SK-N-SH (cell line): ENCODE results near the gene PIP5K1B. TPM values are rescaled to one million over a fixed set of nuclear protein-coding genes. Genes with fewer than 3 reads are reported as not detected.

Experiments
- CTCF ChIA-PET: fragments of 300-600, 350-600 bp; formaldehyde crosslinking; extraction: SDS; loops from one replicate; lab custom pipeline; 2021; lab: Yijun Ruan, JAX
- POLR2A ChIA-PET: fragments of 350-600 bp; sonication (Branson Sonifier 250); formaldehyde crosslinking; extraction: SDS; loops from one replicate; lab custom pipeline; 2020; ENCODE audit warnings: antibody characterized with exemption, inconsistent platforms; lab: Yijun Ruan, JAX
- DNase-seq: peaks from one replicate; pipeline ENCODE4 v3.0.0; 2012
- H2AFZ ChIP-seq: fragments of 200-600 bp; sonication (generic); 2 replicates; pipeline ENCODE4 v1.8.1; 2016; ENCODE audit warnings: antibody characterized with exemption, mild to moderate bottlenecking, low read depth
- H3F3A ChIP-seq: fragments of 200-600 bp; sonication (generic); replicated peaks from 2 replicates; pipeline ENCODE3; 2016; ENCODE audit warnings: antibody characterized with exemption, mild to moderate bottlenecking; ENCODE audit not compliant: insufficient read depth
- H3K27ac ChIP-seq, 2 experiments: fragments of 200-500 bp in 1 of 2; fragments of 200-600 bp in 1 of 2; sonication (Bioruptor generic) in 1 of 2; sonication (generic), shearing (Covaris generic) in 1 of 2; 2 replicates each; pipeline versions ENCODE4 v1.5.1 to v1.6.1; 2014 to 2016; ENCODE audit warnings: low read depth in 2 of 2, inconsistent platforms in 1 of 2, low read length in 1 of 2, mild to moderate bottlenecking in 1 of 2, mixed read lengths in 1 of 2
- H3K27me3 ChIP-seq: fragments of 200-600 bp; sonication (generic), shearing (Covaris generic); 2 replicates; pipeline ENCODE4 v1.6.1; 2016; ENCODE audit warnings: mixed run types; ENCODE audit not compliant: insufficient read depth
- H3K36me3 ChIP-seq, 2 experiments: fragments of 200-500 bp in 1 of 2; fragments of 200-600 bp in 1 of 2; sonication (Bioruptor generic) in 1 of 2; sonication (generic) in 1 of 2; replicated peaks in 1 of 2; 2 replicates each; pipeline versions ENCODE3 to v1.5.1; 2014 to 2016; ENCODE audit warnings: low read length in 1 of 2, mild to moderate bottlenecking in 1 of 2; ENCODE audit not compliant: insufficient read depth in 2 of 2, control insufficient read depth in 1 of 2
- H3K4me1 ChIP-seq, 2 experiments: fragments of 200-500 bp in 1 of 2; fragments of 200-600 bp in 1 of 2; sonication (Bioruptor generic) in 1 of 2; sonication (generic), shearing (Covaris generic) in 1 of 2; 2 replicates each; pipeline versions ENCODE4 v1.5.1 to v1.6.1; 2014 to 2016; ENCODE audit warnings: low read depth in 1 of 2, low read length in 1 of 2, mixed run types in 1 of 2; ENCODE audit not compliant: insufficient read depth in 2 of 2, control insufficient read depth in 1 of 2
- H3K4me2 ChIP-seq: fragments of 200-600 bp; sonication (generic), shearing (Covaris generic); 2 replicates; pipeline ENCODE4 v1.6.1; 2017; ENCODE audit warnings: mixed run types
- H3K4me3 ChIP-seq, 2 experiments: fragments of 200-500 bp in 1 of 2; fragments of 200-600 bp in 1 of 2; sonication (Bioruptor generic) in 1 of 2; sonication (generic), shearing (Covaris generic) in 1 of 2; 2 replicates each; pipeline versions ENCODE4 v1.5.1 to v1.8.1; 2014 to 2016; ENCODE audit warnings: low read depth in 2 of 2, inconsistent platforms in 1 of 2, low read length in 1 of 2, mild to moderate bottlenecking in 1 of 2, mixed read lengths in 1 of 2, moderate library complexity in 1 of 2
- H3K79me2 ChIP-seq: fragments of 200-600 bp; sonication (generic); 2 replicates; pipeline ENCODE4 v1.8.1; 2017; ENCODE audit warnings: mild to moderate bottlenecking; ENCODE audit not compliant: insufficient read depth
- H3K9ac ChIP-seq: fragments of 200-600 bp; sonication (generic); 2 replicates; pipeline ENCODE4 v1.6.1; 2017; ENCODE audit warnings: mixed run types
- H3K9me2 ChIP-seq: fragments of 200-600 bp; sonication (generic); 2 replicates; pipeline ENCODE4 v1.6.1; 2017; ENCODE audit warnings: mixed run types
- H3K9me3 ChIP-seq: fragments of 200-600 bp; sonication (generic); 2 replicates; pipeline ENCODE4 v1.6.1; 2017; ENCODE audit warnings: mixed run types, mild to moderate bottlenecking, moderate library complexity
- H4K20me1 ChIP-seq: fragments of 200-600 bp; sonication (generic); 2 replicates; pipeline ENCODE4 v1.6.1; 2017; ENCODE audit warnings: mild to moderate bottlenecking, mixed run types; ENCODE audit not compliant: insufficient read depth
- EP300 ChIP-seq, 2 experiments: IDR thresholded peaks; 2 replicates each; pipeline versions ENCODE4 v1.4.0 to v1.6.1; 2012; ENCODE audit warnings: borderline replicate concordance in 1 of 2, low read depth in 1 of 2, low read length in 1 of 2
- EZH2phosphoT487 ChIP-seq: fragments of 200-600 bp; sonication (generic); IDR thresholded peaks from 2 replicates; pipeline ENCODE4 v1.6.1; 2017; ENCODE audit warnings: low read depth, mixed run types, mild to moderate bottlenecking, antibody characterized with exemption, moderate library complexity, borderline replicate concordance
- FOSL2 ChIP-seq: IDR thresholded peaks from 2 replicates; pipeline ENCODE4 v1.4.0; 2012; ENCODE audit warnings: low read depth, mild to moderate bottlenecking, moderate library complexity, borderline replicate concordance
- FOXJ3 ChIP-seq: sonication (generic); formaldehyde crosslinking; IDR thresholded peaks from 2 replicates; pipeline ENCODE4 v1.5.1; 2020; ENCODE audit warnings: mild to moderate bottlenecking, missing genetic modification reagents
- JUND ChIP-seq: IDR thresholded peaks from 2 replicates; pipeline ENCODE4 v1.4.0; 2012
- MAX ChIP-seq: IDR thresholded peaks from 2 replicates; pipeline ENCODE4 v1.4.0; 2012; ENCODE audit warnings: low read depth
- MXI1 ChIP-seq: IDR thresholded peaks from 2 replicates; pipeline ENCODE4 v1.6.1; 2012; ENCODE audit warnings: mild to moderate bottlenecking, low read depth, low read length, improper control_type of control experiment
- NRF1 ChIP-seq: IDR thresholded peaks from 2 replicates; pipeline ENCODE4 v1.6.1; 2012; ENCODE audit warnings: low read depth, mild to moderate bottlenecking, low read length
- POLR2AphosphoS5 ChIP-seq: IDR thresholded peaks from 2 replicates; pipeline ENCODE4 v1.6.1; 2012; ENCODE audit warnings: low read depth, low read length
- RAD21 ChIP-seq: IDR thresholded peaks from 2 replicates; pipeline ENCODE4 v1.6.1; 2012; ENCODE audit warnings: mild to moderate bottlenecking, low read length
- REST ChIP-seq: IDR thresholded peaks from 2 replicates; pipeline ENCODE4 v1.6.1; 2012; ENCODE audit warnings: mild to moderate bottlenecking, low read depth, low read length, moderate library complexity
- RFX5 ChIP-seq: IDR thresholded peaks from 2 replicates; pipeline ENCODE4 v1.6.1; 2012; ENCODE audit warnings: mild to moderate bottlenecking, improper control_type of control experiment, low read length
- RXRA ChIP-seq: IDR thresholded peaks from 2 replicates; pipeline ENCODE4 v1.4.0; 2012; ENCODE audit warnings: low read depth, mild to moderate bottlenecking, borderline replicate concordance
- SIN3A ChIP-seq: IDR thresholded peaks from 2 replicates; pipeline ENCODE4 v1.6.1; 2012; ENCODE audit warnings: low read depth, mild to moderate bottlenecking, low read length, moderate library complexity, borderline replicate concordance
- SMC3 ChIP-seq: IDR thresholded peaks from 2 replicates; pipeline ENCODE4 v1.6.1; 2012; ENCODE audit warnings: low read depth, low read length, improper control_type of control experiment
- TAF1 ChIP-seq: IDR thresholded peaks from 2 replicates; pipeline ENCODE4 v1.6.1; 2012; ENCODE audit warnings: low read depth, mild to moderate bottlenecking, low read length, moderate library complexity, borderline replicate concordance
- TEAD4 ChIP-seq: IDR thresholded peaks from 2 replicates; pipeline ENCODE4 v1.4.0; 2012; ENCODE audit warnings: mild to moderate bottlenecking, borderline replicate concordance; ENCODE audit not compliant: insufficient read depth
- USF1 ChIP-seq: IDR thresholded peaks from 2 replicates; pipeline ENCODE4 v1.4.0; 2012; ENCODE audit warnings: low read depth, borderline replicate concordance
- ZBTB33 ChIP-seq: IDR thresholded peaks from 2 replicates; pipeline ENCODE4 v1.4.0; 2012; ENCODE audit warnings: low read depth, borderline replicate concordance
- WGBS: methylation state at CpG from one replicate; pipeline ENCODE4 v1.1.6; 2017; ENCODE audit warnings: low lambda C conversion rate; 5-methylcytosine and 5-hydroxymethylcytosine counted together
- polyA plus RNA-seq, 3 experiments: library from polyadenylated mRNA; depleted of rRNA; stranded (reverse); fragments of >200 nt; gene quantifications; 2 replicates each; pipeline ENCODE4 v1.2.3, GENCODE V29; 2012

PIP5K1B gene
- polyA plus RNA-seq, 1 of the 3 experiments (the other 2 are of a cell fraction) = not detected

- ChIA-PET POLR2A (no interaction called here), CTCF (no interaction called here)
- H3K27ac ChIP-seq = no peak overlapping the region
- H4K20me1 ChIP-seq = no peaks in the 10 kb centered on the region
- WGBS = 0% methylated on average over 1 of the region's 1 CpG
- H3K9me3 ChIP-seq = no peaks in the 10 kb centered on the region
- no peaks in the 10 kb centered on the region for H3K9me2 ChIP-seq
- DNase-seq = no peak
- H2AFZ ChIP-seq = no peak overlapping the region
- H3K4me1 ChIP-seq = no peaks in the 10 kb centered on the region
- no peak for TF ChIP-seq FOSL2
- TF ChIP-seq RXRA = no peak
- TF ChIP-seq SMC3 = no peak
- no peak for TF ChIP-seq POLR2AphosphoS5
- no peak for TF ChIP-seq MAX
- no peak for TF ChIP-seq JUND
- no peak for TF ChIP-seq NRF1
- TF ChIP-seq FOXJ3 (CRISPR knock-in tag) = no peak
- TF ChIP-seq REST = no peak
- no peak for TF ChIP-seq TEAD4
- TF ChIP-seq ZBTB33 = no peak
- TF ChIP-seq MXI1 = no peak
- TF ChIP-seq USF1 = no peak
- TF ChIP-seq TAF1 = no peak
- TF ChIP-seq SIN3A = no peak
- TF ChIP-seq RAD21 = no peak
- no peak for TF ChIP-seq EP300 (IDR thresholded peaks at IDR 0.05; ENCODE audit: borderline replicate concordance in 1 of 2, low read depth in 1 of 2, low read length in 1 of 2)
- no peak for TF ChIP-seq RFX5
- no peak for TF ChIP-seq EZH2phosphoT487
- no peaks in the 10 kb centered on the region for H3F3A ChIP-seq
- H3K4me2 ChIP-seq = no peak overlapping the region
- no peaks in the 10 kb centered on the region for H3K36me3 ChIP-seq
- no peak overlapping the region for H3K4me3 ChIP-seq
- H3K9ac ChIP-seq = no peak overlapping the region
- H3K27me3 ChIP-seq = peaks cover 24% of the 10 kb centered on the region; the same call in 1 of the 2 replicates
- H3K79me2 ChIP-seq = no peaks in the 10 kb centered on the region
These were observed 66.3 kb downstream of the PIP5K1B start for GRCh38 chr9:68771376-68771775.
